Stimulated activated CD4-positive, alpha-beta T cell treated with anti-CD3 and anti-CD28 coated beads, TNF-alpha, amount 100 ng/mL, for 48 hours (primary cell): ENCODE data around the gene FLVCR1.

Experiments
- DNase-seq, 3 donors: peaks; one replicate each; pipeline ENCODE4 v3.0.0-alpha.2; 2020; ENCODE audit warnings: low read depth in 3 of 3

FLVCR1 gene

DNA sequence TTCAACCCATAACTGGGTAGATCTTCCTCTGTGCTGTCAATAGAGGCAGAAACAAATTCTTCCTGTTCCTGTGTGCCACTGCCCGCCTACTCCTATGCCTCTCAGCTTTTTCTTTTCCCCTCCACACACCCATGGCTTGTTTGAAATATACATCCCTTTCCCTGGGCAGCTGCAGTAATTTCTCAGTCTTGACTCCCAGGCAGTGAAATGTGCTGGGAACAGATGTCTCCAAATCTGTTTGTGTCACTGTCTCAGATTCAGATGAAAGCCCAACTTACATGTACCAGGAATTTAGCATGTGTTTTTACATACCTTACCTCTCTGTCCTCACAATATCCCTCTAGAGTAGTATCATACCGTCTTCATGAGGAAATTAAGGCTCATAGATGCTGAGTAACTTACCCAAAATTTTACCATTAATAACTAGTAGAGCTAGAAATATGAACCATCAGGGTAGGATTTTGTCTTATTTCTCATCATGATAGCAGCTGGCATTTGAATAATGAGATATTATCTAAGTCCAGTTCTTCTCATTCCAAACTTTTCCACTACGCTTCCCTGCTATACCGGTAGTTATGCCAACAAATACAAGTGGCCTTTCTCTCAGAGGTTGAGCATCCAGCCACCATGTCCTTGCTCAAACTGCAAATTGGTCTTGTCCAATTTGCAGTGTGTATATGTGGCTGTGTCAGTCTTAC, 87.5 kb downstream of the FLVCR1 start:
- no peak for DNase-seq

- DNase-seq, result no peak
These were observed 88.8 kb downstream of the FLVCR1 start for GRCh38 chr1:212946872-212947271.
